DND-41 (cell line): Measurements from ENCODE around the gene RAB8B.

Experiments
- CTCF ChIP-seq: IDR thresholded peaks from 2 replicates; pipeline ENCODE4 v1.5.1; 2012; ENCODE audit warnings: borderline replicate concordance, low read length, moderate library complexity, mild to moderate bottlenecking; ENCODE audit not compliant: poor library complexity, severe bottlenecking; ENCODE audit errors: extremely low read depth
- EZH2 ChIP-seq: IDR thresholded peaks from 3 replicates; pipeline ENCODE4 v1.6.1; 2012; ENCODE audit warnings: borderline replicate concordance, low read depth, mild to moderate bottlenecking, moderate library complexity, low read length, inconsistent platforms; ENCODE audit not compliant: severe bottlenecking

GRCh38 chr15:63277893-63278456, 88.6 kb downstream of the RAB8B start:
- TF ChIP-seq CTCF (no peak), EZH2 (no peak)
